Skeletal muscle cell (primary cell): Measurements from ENCODE around the gene TIGD4.
A peak's percentile ranks its signal among the peaks of the same experiment; 100 is the strongest.

ENCODE experiments used
- DNase-seq: peaks from one replicate; pipeline ENCODE4 v3.0.0-alpha.2; 2010; ENCODE audit warnings: low read depth
- H3K4me3 ChIP-seq: 2 replicates; pipeline ENCODE4 v1.5.1; 2011; ENCODE audit warnings: low read depth, mild to moderate bottlenecking, control low read depth, low read length, moderate library complexity

The TIGD4 gene

GRCh38 chr4:152779513-152780266 lies at the start of gene TIGD4, which contains the start of gene ARFIP1:
TIGD4 (minus strand) TSS chr4:152779730; CDS start chr4:152771004, 8,726 bp downstream.
ARFIP1 (plus strand) TSS chr4:152779954; CDS start chr4:152829634, 49,680 bp downstream.
- peak within 1 kb of the TSS; percentile 98 for H3K4me3 ChIP-seq
- peak; percentile 91 for DNase-seq

DNA sequence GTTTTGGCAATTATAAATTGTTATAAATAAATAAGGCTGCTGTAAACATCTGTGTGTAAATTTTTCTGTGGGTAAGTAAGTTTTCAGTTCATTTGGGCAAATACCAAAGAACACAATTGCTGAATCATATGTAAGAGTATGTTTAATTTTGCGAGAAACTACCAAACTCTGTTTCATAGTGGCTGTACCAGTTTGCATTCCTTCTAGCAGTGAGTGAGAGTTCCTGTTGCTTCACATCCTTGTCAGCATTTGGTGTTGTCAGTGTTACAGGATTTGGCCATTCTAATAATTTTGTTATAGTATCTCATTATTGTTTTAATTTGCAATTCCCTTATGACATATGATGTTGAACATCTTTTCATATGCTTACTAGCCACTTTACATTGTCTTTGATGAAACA lies 48.6 kb upstream of the TIGD4 start:
- no peak for DNase-seq
- no peak overlapping the region for H3K4me3 ChIP-seq

- no peak for DNase-seq
- no peak overlapping the region for H3K4me3 ChIP-seq
Observed at GRCh38 chr4:152825336-152825735, 45.8 kb upstream of the TIGD4 start.

DNA sequence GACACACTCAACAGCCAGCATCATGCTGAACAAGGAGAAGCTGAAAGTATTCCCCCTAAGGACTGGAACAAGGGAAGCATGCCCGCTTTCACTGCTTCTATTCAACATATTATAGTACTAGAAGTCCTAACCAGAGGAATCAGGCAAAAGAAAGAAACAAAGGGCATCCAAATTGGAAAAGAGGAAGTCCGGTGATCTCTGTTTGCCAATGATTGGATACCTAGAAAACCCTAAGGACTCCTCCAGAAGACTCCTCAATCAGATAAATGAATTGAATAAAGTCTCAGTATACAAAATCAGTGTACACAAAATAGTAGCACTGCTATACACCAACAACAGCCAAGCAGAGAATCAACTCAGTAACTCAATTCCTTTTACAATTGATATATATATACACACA lies 45.0 kb upstream of the TIGD4 start:
- no peak for DNase-seq
- no peak overlapping the region for H3K4me3 ChIP-seq

GRCh38 chr4:152822323-152822722 lies 42.8 kb upstream of the TIGD4 start:
- no peak overlapping the region for H3K4me3 ChIP-seq
- DNase-seq, result no peak

DNA sequence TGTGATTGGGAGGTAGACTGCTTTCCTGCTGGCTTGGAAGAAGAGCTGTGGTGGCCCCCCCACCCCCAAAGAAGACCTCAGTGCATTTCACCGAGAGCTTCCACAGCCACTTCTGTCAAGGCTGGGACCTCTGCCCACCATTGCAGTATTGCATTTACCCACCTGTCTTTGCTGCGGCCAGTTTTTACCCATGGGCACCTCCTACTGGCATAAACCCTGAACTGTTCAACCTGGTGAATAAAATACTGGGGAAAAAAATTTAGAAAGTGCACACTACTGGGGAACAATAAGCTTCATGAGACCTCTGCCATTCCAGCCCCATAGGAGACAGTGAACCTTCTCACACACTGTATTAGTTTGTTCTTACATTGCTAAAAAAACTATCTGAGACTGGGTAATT lies 40.5 kb upstream of the TIGD4 start:
- H3K4me3 ChIP-seq, result no peak overlapping the region
- DNase-seq, result no peak

DNA sequence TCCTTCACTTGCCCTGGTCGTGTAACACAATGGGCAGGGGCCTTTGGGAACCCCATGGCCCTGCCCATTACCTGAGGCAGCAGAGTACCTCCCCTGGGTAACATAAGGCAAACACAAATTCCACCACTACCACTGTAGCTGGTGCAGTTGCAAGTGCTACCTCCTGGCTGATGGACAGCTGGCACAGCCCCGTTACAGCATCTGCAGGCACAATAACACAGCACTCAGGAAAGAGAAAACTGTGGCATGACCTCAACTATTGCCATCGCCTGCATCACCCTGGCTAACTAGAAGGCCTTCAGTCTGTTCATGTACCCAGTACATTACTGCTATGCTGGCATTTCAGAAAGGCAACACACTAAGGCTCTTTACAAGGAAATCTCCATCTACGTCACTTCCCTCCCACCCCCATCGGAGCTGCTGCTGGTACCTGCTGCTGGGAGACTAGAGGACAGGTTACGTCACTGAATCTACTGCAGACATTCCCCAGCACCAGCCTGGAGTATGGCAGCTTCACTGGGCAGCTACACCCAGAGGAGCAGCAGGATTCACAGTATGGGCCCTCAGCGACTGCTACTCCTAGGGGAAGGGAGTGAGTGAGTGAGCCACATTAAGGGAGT lies 39.6 kb upstream of the TIGD4 start:
- no peak overlapping the region for H3K4me3 ChIP-seq
- no peak for DNase-seq

DNA sequence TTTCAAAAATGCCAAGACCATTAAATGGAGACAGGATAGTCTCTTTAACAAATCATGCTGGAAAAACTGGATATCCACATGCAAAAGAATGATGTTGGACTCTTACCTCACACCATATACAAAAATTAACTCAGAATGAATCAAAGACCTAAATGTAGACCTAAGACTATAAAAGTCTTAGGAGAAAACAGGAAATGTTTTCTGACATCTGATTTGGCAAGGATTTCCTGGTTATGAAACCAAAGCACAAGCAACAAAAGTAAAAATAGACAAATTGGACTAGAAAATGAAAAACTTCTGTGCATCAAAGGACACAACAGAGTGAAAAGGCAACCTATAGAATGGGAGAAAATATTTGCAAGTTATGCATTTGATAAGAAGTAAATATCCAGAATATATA lies 37.8 kb upstream of the TIGD4 start:
- no peak for DNase-seq
- no peak overlapping the region for H3K4me3 ChIP-seq

DNA sequence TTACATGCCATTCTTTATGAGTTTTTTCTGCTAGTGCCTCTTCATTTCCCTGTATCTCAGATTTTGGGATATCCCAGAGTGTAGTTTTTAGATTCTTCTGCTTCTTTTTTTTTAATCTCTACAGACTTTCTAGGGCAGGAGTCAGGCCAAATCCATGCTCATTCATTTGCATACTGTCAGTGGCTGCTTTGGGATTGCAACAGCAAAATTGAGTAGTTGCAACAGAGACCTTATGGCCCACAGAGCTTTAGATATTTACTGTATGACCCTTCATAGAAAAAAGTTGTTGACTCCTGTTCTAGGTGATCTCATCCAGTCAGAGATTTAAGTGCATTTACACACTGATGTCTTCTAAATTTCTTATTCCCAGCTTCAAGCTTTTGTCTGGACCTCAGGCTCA lies 35.5 kb upstream of the TIGD4 start:
- peak; percentile 22 for DNase-seq
- H3K4me3 ChIP-seq, result no peak overlapping the region

DNA sequence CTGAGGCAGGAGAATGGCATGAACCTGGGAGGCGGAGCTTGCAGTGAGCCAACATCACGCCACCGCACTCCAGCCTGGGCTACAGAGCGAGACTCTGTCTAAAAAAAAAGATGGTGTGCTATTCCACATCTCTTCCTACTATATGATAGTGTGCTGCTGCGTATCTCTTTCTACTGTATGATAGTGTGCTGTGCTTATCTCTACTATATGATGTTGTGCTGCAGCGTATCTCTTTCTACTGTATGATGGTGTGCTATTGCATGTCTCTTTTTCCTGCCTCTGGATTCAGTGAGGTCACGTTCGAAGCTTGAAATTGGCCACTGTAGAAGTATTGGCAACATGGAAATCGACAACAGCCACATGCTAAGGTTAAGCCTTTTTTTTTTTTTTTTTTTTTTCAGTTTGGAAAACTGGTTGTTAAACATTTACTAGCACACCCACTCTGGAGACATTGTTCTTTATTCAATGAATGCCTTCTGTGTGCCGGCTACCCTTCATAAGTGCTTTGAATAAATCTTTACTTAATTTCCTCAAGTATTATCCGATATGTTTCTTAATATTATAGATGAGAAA lies 31.3 kb upstream of the TIGD4 start:
- no peak for DNase-seq
- H3K4me3 ChIP-seq, result no peak overlapping the region

- H3K4me3 ChIP-seq, result no peak overlapping the region
- no peak for DNase-seq
Observed at GRCh38 chr4:152808670-152809069, 29.1 kb upstream of the TIGD4 start.

GRCh38 chr4:152807294-152807829 lies 27.8 kb upstream of the TIGD4 start:
- peak; percentile 5 for DNase-seq
- no peak overlapping the region for H3K4me3 ChIP-seq

GRCh38 chr4:152806501-152807125 lies 27.1 kb upstream of the TIGD4 start:
- no peak for DNase-seq
- H3K4me3 ChIP-seq, result no peak overlapping the region

GRCh38 chr4:152805818-152806217 lies 26.3 kb upstream of the TIGD4 start:
- no peak overlapping the region for H3K4me3 ChIP-seq
- DNase-seq, result no peak

- no peak overlapping the region for H3K4me3 ChIP-seq
- no peak for DNase-seq
Observed at GRCh38 chr4:152805071-152805650, 25.6 kb upstream of the TIGD4 start.

DNA sequence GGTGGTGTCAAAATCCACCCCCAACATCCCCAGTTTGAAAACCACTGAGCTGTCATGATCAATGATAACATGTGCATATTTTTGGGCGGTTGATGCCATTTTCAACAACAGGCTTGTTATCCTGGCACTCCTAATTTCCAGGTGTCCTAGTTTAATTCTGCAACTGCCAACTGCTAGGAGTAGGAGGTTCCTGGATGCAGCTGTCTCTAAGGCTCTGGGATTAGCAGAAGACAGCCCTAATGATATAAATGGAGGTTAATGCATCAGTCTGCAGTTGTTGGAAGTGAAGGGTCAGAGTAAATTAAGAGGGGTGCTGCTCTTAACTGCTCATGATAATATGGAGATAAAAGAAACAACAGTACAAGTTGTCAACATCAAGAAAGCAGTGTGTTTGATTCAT lies 24.0 kb upstream of the TIGD4 start:
- H3K4me3 ChIP-seq, result no peak overlapping the region
- DNase-seq, result no peak

DNA sequence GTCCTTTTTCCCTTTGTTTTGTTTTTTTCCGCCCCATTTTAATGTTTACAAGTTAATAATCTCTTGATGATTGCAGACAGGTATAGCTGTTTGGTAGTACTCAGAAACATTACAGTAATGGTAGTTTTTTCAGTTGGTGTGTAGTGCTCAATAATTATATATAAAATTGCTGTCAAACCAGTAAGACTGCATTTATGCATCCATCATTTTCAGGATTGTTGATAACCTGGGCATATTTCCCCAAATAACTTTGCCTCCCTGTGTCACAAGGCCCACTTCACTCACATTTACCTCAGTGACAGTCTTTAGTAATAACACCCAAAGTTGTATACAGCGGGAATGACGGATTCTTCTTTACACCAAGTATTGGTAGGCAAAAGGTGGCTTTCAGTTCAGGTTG lies 16.4 kb upstream of the TIGD4 start:
- no peak for DNase-seq
- H3K4me3 ChIP-seq, result no peak overlapping the region

- DNase-seq, result no peak
- H3K4me3 ChIP-seq, result no peak overlapping the region
Observed at GRCh38 chr4:152786627-152787026, 7.1 kb upstream of the TIGD4 start.

- no peak for DNase-seq
- no peak overlapping the region for H3K4me3 ChIP-seq
Observed at GRCh38 chr4:152785639-152786615, 6.4 kb upstream of the TIGD4 start.
